ENCODE data around the gene SLC7A8. TPM values are rescaled to one million over a fixed set of nuclear protein-coding genes. Genes with fewer than 3 reads are reported as not detected.
"Not testable (repeated sequence)": the region's sequence is repeated elsewhere in the genome, so short reads cannot be mapped to it uniquely, and the experiment has no call there.

SLC7A8 gene
- total RNA-seq, 1 experiment from 2014 or later, result 27.8 TPM

- DNase-seq (ENCODE audit: low read depth, low spot score), result no peak
- in situ Hi-C loops (cut with HindIII; ENCODE audit: low pct_unique_long_range_greater_than_20kb, low sequenced_read_pairs), result no loop called here
Measured at GRCh38 chr14:23112359-23113178, 70.9 kb downstream of the SLC7A8 start.

- in situ Hi-C loops (cut with HindIII; ENCODE audit: low pct_unique_long_range_greater_than_20kb, low sequenced_read_pairs), result no loop called here
- no peak for DNase-seq (ENCODE audit: low read depth, low spot score)
Measured at GRCh38 chr14:23110579-23111365, 72.7 kb downstream of the SLC7A8 start.

- in situ Hi-C loops (cut with HindIII; ENCODE audit: low pct_unique_long_range_greater_than_20kb, low sequenced_read_pairs), result no loop called here
- no peak for DNase-seq (ENCODE audit: low read depth, low spot score)
Measured at GRCh38 chr14:23109769-23110168, 73.7 kb downstream of the SLC7A8 start.

GRCh38 chr14:23108169-23108568 lies 75.3 kb downstream of the SLC7A8 start:
- in situ Hi-C loops (cut with HindIII; ENCODE audit: low pct_unique_long_range_greater_than_20kb, low sequenced_read_pairs); DNase-seq (ENCODE audit: low read depth, low spot score): not testable (repeated sequence)

- in situ Hi-C loops (cut with HindIII; ENCODE audit: low pct_unique_long_range_greater_than_20kb, low sequenced_read_pairs); DNase-seq (ENCODE audit: low read depth, low spot score): not testable (repeated sequence)
Measured at GRCh38 chr14:23107620-23108019, 75.8 kb downstream of the SLC7A8 start.

- in situ Hi-C loops (cut with HindIII; ENCODE audit: low pct_unique_long_range_greater_than_20kb, low sequenced_read_pairs), result no loop called here
- no peak for DNase-seq (ENCODE audit: low read depth, low spot score)
Measured at GRCh38 chr14:23106747-23107045, 76.8 kb downstream of the SLC7A8 start.

GRCh38 chr14:23105348-23105824 lies 78.1 kb downstream of the SLC7A8 start:
- no peak for DNase-seq (ENCODE audit: low read depth, low spot score)
- in situ Hi-C loops (cut with HindIII; ENCODE audit: low pct_unique_long_range_greater_than_20kb, low sequenced_read_pairs), result no loop called here

GRCh38 chr14:23104591-23105347 lies 78.7 kb downstream of the SLC7A8 start, which contains the start of gene CIROP:
CIROP (minus strand) TSS chr14:23104989; CDS start chr14:23104920, 69 bp downstream.
- DNase-seq (ENCODE audit: low read depth, low spot score), result no peak
- in situ Hi-C loops (cut with HindIII; ENCODE audit: low pct_unique_long_range_greater_than_20kb, low sequenced_read_pairs), result no loop called here

- DNase-seq (ENCODE audit: low read depth, low spot score), result no peak
- in situ Hi-C loops (cut with HindIII; ENCODE audit: low pct_unique_long_range_greater_than_20kb, low sequenced_read_pairs), result no loop called here
Measured at GRCh38 chr14:23104070-23104590, 79.3 kb downstream of the SLC7A8 start.

GRCh38 chr14:23103581-23103980 lies 79.9 kb downstream of the SLC7A8 start:
- in situ Hi-C loops (cut with HindIII; ENCODE audit: low pct_unique_long_range_greater_than_20kb, low sequenced_read_pairs), result no loop called here
- no peak for DNase-seq (ENCODE audit: low read depth, low spot score)

- in situ Hi-C loops (cut with HindIII; ENCODE audit: low pct_unique_long_range_greater_than_20kb, low sequenced_read_pairs), result no loop called here
- no peak for DNase-seq (ENCODE audit: low read depth, low spot score)
Measured at GRCh38 chr14:23102801-23103200, 80.7 kb downstream of the SLC7A8 start.

GRCh38 chr14:23101986-23102625 lies 81.4 kb downstream of the SLC7A8 start:
- no peak for DNase-seq (ENCODE audit: low read depth, low spot score)
- in situ Hi-C loops (cut with HindIII; ENCODE audit: low pct_unique_long_range_greater_than_20kb, low sequenced_read_pairs), result no loop called here

GRCh38 chr14:23101213-23101970 lies 82.1 kb downstream of the SLC7A8 start:
- no peak for DNase-seq (ENCODE audit: low read depth, low spot score)
- in situ Hi-C loops (cut with HindIII; ENCODE audit: low pct_unique_long_range_greater_than_20kb, low sequenced_read_pairs), result no loop called here

- in situ Hi-C loops (cut with HindIII; ENCODE audit: low pct_unique_long_range_greater_than_20kb, low sequenced_read_pairs), result no loop called here
- no peak for DNase-seq (ENCODE audit: low read depth, low spot score)
Measured at GRCh38 chr14:23099212-23099861, 84.1 kb downstream of the SLC7A8 start.

GRCh38 chr14:23097786-23098185 lies 85.7 kb downstream of the SLC7A8 start:
- DNase-seq (ENCODE audit: low read depth, low spot score), result no peak
- in situ Hi-C loops (cut with HindIII; ENCODE audit: low pct_unique_long_range_greater_than_20kb, low sequenced_read_pairs), result no loop called here

All from SK-MEL-5 (cell line).